Prostate gland (tissue), 2 donors: Measurements from ENCODE around the gene TRIM26. TPM values are rescaled to one million over a fixed set of nuclear protein-coding genes. Genes with fewer than 3 reads are reported as not detected.

Source experiments
- DNase-seq: peaks from one replicate; pipeline ENCODE4 v3.0.0-alpha.2; 2019; ENCODE audit warnings: low spot score
- H3K27ac ChIP-seq, 2 donors: fragments of 200-600 bp; sonication (generic); 2 replicates each; pipeline ENCODE4 v1.5.1; 2017 to 2019
- H3K27me3 ChIP-seq: fragments of 200-600 bp; sonication (generic); replicated peaks from 2 replicates; pipeline ENCODE4 v1.5.1; 2019; ENCODE audit not compliant: insufficient read depth
- H3K36me3 ChIP-seq, 2 donors: fragments of 200-600 bp; sonication (generic); 1 replicate in 1 of 2; 2 replicates in 1 of 2; pipeline versions ENCODE4 v1.5.1 to v1.8.1; 2017 to 2019
- H3K4me1 ChIP-seq: fragments of 200-600 bp; sonication (generic); replicated peaks from 2 replicates; pipeline ENCODE4 v1.5.1; 2019
- H3K4me3 ChIP-seq, 2 donors: fragments of 200-600 bp; sonication (generic); 2 replicates each; pipeline ENCODE4 v1.5.1; 2017 to 2019
- H3K9me3 ChIP-seq: fragments of 200-600 bp; sonication (generic); 2 replicates; pipeline ENCODE4 v1.5.1; 2017
- POLR2A ChIP-seq: fragments of 450-650 bp; IDR thresholded peaks from one replicate; pipeline ENCODE4 v1.6.1; 2016; ENCODE audit warnings: antibody characterized with exemption, mild to moderate bottlenecking
- POLR2AphosphoS5 ChIP-seq: sonication (generic); formaldehyde crosslinking; IDR thresholded peaks from one replicate; pipeline ENCODE4 v1.6.1; 2017; ENCODE audit warnings: antibody characterized with exemption
- WGBS: methylation state at CpG from one replicate; pipeline ENCODE4 v1.1.5; 2018; 5-methylcytosine and 5-hydroxymethylcytosine counted together
- intact Hi-C: fragments of 100-400 bp; cut with DNase I; formaldehyde crosslinking; loops from one replicate; pipeline ENCODE4 v1.14.2; 2022
- total RNA-seq, 2 donors: library from RNA; depleted of rRNA; stranded (reverse); fragments of >200 nt; gene quantifications; one replicate each; pipeline ENCODE4 v1.1.0, GENCODE V29; 2016
- TF ChIP-seq, protein P1 (sequence below), 4 experiments: fragments of 200-600 bp in 2 of 4; fragments of 450-650 bp in 2 of 4; sonication (generic) in 2 of 4; IDR thresholded peaks; 1 replicate in 3 of 4; 2 replicates in 1 of 4; pipeline ENCODE4 v1.5.1; 2016 to 2019; ENCODE audit warnings: antibody characterized with exemption in 4 of 4, mild to moderate bottlenecking in 2 of 4, moderate library complexity in 2 of 4

The TRIM26 gene
- total RNA-seq, 2 donors from 2014 or later, result 74.8 to 100 TPM

DNA sequence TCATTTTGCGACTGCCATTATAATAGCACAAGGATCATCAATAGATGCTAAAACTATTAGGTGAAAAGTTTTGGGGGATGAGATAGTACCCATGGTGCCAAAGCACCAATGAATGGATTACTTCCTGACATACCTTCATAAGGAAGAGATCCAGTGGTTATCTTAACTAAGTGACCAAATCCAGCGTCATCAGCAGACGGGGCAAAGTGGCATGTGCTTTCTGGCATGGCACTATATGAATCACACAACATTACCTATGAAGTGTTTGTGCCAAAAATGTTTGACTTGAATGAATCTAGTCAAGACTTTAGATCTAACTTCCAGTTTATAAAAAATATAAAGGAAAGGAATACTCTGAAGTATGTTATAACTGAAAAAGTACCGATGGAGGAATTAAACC lies 10.8 kb downstream of the TRIM26 start:
- TF ChIP-seq, protein P1, sequence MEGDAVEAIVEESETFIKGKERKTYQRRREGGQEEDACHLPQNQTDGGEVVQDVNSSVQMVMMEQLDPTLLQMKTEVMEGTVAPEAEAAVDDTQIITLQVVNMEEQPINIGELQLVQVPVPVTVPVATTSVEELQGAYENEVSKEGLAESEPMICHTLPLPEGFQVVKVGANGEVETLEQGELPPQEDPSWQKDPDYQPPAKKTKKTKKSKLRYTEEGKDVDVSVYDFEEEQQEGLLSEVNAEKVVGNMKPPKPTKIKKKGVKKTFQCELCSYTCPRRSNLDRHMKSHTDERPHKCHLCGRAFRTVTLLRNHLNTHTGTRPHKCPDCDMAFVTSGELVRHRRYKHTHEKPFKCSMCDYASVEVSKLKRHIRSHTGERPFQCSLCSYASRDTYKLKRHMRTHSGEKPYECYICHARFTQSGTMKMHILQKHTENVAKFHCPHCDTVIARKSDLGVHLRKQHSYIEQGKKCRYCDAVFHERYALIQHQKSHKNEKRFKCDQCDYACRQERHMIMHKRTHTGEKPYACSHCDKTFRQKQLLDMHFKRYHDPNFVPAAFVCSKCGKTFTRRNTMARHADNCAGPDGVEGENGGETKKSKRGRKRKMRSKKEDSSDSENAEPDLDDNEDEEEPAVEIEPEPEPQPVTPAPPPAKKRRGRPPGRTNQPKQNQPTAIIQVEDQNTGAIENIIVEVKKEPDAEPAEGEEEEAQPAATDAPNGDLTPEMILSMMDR (IDR thresholded peaks at IDR 0.05), result no peak
- TF ChIP-seq POLR2A, result no peak
- TF ChIP-seq POLR2AphosphoS5, result no peak
- Histone ChIP-seq H3K9me3 (no peaks in the 10 kb centered on the region), H3K4me3 (no peak overlapping the region), H3K4me1 (peaks cover 13% of the 10 kb centered on the region), H3K27ac (no peak overlapping the region), H3K36me3 (peaks cover 8 to 10% of the 10 kb centered on the region in 2 donors), H3K27me3 (no peaks in the 10 kb centered on the region)
- intact Hi-C loops, result no loop called here
- WGBS, result 96% methylated on average over 4 of the region's 4 CpGs
- no peak for DNase-seq

DNA sequence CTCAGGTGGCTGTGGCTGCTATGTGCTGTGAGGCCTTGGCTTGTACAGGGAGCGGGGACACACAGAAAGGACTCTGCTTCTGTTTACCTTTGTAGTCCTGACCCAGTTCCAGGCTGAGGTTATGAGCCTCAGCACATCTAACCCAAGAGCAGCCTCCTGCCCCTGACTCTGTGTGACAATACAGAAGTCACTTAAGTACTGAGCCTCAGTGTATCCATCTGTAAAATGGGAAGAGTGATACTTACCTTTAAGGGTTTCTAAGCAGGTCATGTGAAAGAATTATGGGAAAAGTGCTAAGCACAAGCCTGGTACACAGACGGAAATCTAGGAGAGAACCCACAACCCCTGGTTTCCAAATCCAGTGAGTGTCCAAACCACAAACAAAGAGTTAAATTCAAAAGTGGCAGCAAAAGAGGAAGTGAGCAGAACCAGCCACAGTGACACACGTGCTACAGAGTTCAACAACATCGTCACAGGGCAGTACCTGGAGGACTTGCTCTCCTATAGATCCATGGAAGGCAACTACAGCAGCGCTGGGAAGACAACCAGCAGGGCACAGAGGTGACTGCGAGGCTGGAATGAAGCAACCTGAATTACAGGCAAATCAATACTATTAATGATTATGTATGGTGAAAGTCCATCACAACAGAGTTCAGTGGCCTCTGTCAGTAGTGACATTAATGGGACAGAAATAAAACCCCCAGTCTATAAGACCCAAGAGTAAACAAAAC lies 12.5 kb downstream of the TRIM26 start:
- H3K4me3 ChIP-seq, result no peak overlapping the region
- 72% methylated on average over 6 of the region's 6 CpGs for WGBS
- no peak overlapping the region for H3K27ac ChIP-seq
- intact Hi-C loops, result no loop called here
- H3K36me3 ChIP-seq, result peaks cover 14 to 15% of the 10 kb centered on the region in 2 donors
- DNase-seq, result no peak
- no peaks in the 10 kb centered on the region for H3K27me3 ChIP-seq
- H3K9me3 ChIP-seq, result no peaks in the 10 kb centered on the region
- TF ChIP-seq POLR2AphosphoS5 (no peak), POLR2A (no peak)
- TF ChIP-seq, protein P1 (IDR thresholded peaks at IDR 0.05), result no peak
- no peaks in the 10 kb centered on the region for H3K4me1 ChIP-seq

DNA sequence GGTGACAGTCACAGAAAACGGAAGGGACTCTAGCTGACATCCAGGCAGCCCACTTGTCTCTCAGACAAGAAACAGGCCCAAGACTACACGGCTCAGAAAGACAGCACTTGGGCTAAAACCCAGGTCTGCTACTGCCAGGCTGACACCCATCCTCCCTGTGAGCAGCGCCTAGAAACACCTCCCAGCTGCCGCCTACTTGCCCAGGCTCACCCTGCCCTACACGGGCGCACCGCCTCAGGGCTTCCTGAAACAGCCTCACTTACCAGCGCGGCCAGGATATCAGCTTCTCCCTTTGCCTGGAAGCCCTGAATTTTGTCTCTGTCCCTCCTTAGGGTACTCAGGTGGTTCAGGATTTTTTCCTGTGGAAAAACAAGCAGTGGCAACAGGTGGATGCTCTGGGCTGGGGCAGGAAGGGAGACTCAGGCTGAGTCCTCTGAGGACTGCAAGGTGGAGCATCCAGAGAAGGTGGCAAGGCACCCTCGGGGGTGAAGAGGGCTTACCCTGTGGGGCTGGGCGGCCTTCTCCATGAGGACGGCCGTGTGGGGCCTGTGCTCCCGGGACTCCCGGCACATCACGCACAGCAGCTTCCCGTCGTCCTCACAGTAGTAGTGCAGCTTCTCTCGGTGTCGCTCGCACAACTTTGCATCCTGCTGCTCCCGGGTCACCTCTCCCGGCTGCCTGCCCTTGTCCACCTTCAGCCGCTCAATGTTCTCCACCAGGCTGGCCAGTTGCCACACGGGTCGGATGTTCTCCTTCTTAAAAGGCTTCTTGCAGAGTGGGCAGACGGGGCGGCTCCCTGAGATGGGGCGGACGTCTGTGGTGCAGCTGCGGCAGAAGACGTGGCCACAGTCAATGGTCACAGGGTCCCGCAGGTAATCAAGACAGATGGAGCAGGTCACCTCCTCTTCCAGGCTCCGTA lies 14.8 kb downstream of the TRIM26 start:
- no peak for DNase-seq
- Histone ChIP-seq H3K36me3 (peaks cover 14 to 15% of the 10 kb centered on the region in 2 donors), H3K9me3 (no peaks in the 10 kb centered on the region), H3K4me1 (no peaks in the 10 kb centered on the region), H3K4me3 (no peak overlapping the region), H3K27me3 (no peaks in the 10 kb centered on the region), H3K27ac (no peak overlapping the region)
- intact Hi-C loops, result no loop called here
- WGBS, result 93% methylated on average over 34 of the region's 34 CpGs
- no peak for TF ChIP-seq POLR2A
- TF ChIP-seq, protein P1 (IDR thresholded peaks at IDR 0.05), result no peak
- TF ChIP-seq POLR2AphosphoS5, result no peak

DNA sequence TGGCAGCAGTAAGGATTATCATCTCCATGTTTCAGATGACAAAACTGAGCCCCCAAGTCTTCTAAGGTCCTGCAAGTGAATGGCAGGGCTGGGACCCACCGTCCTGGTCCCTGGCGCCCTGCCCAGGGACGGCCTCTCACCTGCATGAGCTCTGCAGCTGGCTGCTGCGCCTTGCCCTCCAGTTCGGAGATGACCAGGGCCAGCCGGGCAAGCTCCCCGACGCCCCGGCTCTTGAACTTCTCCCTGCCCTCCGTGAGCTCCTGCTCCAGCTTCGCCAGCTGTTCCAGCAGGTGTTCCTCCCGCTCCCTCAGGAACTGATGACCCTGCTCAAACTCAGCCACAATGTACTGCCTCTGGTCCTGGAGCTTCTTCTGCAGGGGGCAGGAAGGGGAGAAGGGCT lies 16.8 kb downstream of the TRIM26 start:
- peaks cover 14 to 15% of the 10 kb centered on the region in 2 donors for H3K36me3 ChIP-seq
- WGBS, result 88% methylated on average over 12 of the region's 12 CpGs
- TF ChIP-seq POLR2AphosphoS5, result no peak
- TF ChIP-seq, protein P1 (IDR thresholded peaks at IDR 0.05), result no peak
- TF ChIP-seq POLR2A, result no peak
- H3K9me3 ChIP-seq, result no peaks in the 10 kb centered on the region
- DNase-seq, result no peak
- no peaks in the 10 kb centered on the region for H3K4me1 ChIP-seq
- H3K27me3 ChIP-seq, result no peaks in the 10 kb centered on the region
- no peak overlapping the region for H3K27ac ChIP-seq
- H3K4me3 ChIP-seq, result no peak overlapping the region
- intact Hi-C loops, result no loop called here
